Measurements from ENCODE around the gene ZYG11B. TPM values are rescaled to one million over a fixed set of nuclear protein-coding genes. Genes with fewer than 3 reads are reported as not detected.
"Not testable (repeated sequence)": the region's sequence is repeated elsewhere in the genome, so short reads cannot be mapped to it uniquely, and the experiment has no call there.

Gene ZYG11B
- total RNA-seq, 1 donor from 2014 or later, result 35.5 TPM

DNA sequence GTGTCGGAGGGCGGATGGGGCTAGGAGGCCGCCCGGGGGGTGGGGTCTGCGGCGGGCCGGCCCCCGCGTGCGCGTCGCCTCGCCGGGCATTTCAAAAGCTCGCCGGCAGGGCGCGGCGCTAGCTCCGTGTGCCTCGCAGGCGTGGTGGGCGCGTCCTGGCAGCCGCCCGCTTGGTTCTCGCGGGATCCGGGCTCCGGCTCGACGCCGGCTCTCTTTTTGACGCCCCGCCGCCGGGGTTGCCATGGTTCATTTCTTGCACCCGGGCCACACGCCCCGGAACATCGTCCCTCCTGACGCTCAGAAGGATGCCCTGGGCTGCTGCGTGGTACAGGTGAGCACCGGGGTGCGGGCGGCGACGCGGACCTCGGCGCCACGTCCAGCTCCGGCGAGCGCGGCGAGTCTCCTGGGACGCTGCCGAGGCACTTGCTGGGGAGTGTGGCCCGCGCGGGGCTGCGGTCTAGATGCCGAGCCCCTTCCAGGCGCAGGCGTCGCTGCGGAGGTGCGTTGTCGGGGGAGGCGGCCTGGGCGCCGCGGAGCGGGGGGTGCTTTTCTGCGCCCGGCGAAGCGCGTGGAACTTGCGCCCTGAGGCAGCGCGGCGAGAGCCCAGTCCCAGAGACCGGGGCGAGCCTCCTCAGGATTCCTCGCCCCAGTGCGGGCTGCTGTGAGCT lies 116.5 kb downstream of the ZYG11B start, which contains the start of gene ZYG11A:
TSS of gene ZYG11A (plus strand) at position 118 of the 668 bp plus-strand sequence. CDS start at position 242, 124 bp downstream.
- ATAC-seq (peak; percentile 93), DNase-seq (ENCODE audit: low spot score) (peak; percentile 68)

DNA sequence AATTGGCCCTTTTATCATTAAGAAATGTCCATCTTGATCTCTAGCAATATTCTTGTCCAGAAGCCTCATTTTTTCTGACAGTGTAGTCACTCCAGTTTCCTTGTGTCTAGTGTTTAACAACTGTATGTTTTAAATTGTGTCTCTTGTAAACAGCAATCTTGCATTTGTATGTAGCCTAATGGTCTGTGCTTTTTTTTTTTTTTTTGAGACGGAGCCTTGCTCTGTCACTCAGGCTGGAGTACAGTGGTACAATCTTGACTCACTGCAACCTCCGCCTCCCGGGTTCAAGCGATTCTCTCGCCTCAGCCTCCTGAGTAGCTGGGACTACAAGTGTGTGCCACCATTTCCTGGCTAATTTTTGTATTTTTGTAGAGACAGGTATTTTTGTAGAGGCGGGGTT lies 118.9 kb downstream of the ZYG11B start:
- not testable (repeated sequence) for DNase-seq (ENCODE audit: low spot score); ATAC-seq

DNA sequence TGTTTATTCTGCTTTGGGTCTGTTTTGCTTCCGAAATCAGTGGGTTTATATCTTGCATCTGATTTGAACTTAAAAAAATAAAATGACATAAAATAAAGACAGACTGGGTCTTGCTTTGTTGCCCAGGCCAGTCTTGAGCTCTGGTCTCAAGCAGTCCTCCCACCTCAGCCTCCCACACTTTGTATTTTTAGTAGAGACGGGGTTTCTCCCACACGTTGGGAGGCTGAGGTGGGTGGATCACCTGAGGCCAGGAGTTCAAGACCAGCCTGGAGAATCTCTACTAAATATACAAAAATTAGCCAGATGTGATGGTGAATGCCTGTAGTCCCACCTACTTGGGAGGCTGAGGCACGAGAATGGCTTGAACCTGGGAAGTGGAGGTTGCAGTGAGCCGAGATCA lies 122.2 kb downstream of the ZYG11B start:
- ATAC-seq (no peak), DNase-seq (ENCODE audit: low spot score) (no peak)

DNA sequence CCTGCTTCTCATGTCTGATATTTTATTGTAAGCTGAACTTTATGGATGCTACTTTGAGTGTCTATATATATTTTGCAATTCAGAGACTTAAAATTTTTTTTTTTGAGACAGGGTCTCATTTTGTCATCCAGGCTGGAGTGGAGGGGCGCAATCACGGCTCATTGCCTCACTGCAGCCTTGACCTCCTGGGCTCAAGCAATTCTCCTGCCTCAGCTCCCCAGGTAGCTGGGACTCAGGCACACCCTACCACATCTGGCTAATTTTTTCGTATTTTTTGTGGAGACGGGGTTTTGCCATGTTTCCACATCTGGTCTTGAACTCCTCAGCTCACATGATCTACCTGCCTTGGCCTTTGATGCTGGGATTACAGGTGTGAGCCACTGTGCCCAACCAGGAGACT lies 124.7 kb downstream of the ZYG11B start:
- ATAC-seq (no peak), DNase-seq (ENCODE audit: low spot score) (no peak)

DNA sequence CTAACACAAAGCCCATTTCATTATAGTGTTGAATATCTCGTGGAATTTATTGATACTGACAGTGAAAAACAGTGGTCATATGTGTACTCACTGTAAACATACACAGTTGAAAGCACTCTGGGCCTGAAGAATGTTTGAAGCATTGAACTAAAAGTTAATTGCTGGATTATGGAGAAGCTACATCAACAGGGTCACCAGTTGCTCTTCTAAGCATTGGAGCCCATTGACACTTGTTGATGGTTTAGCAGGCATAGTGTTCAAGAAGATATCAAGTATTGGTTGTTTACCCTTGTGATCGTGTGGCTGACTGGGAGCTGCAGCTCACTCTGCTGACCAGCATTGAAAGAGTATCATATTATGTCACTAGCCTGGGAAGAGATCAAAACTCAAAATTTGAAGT lies 126.6 kb downstream of the ZYG11B start:
- ATAC-seq, result no peak

DNA sequence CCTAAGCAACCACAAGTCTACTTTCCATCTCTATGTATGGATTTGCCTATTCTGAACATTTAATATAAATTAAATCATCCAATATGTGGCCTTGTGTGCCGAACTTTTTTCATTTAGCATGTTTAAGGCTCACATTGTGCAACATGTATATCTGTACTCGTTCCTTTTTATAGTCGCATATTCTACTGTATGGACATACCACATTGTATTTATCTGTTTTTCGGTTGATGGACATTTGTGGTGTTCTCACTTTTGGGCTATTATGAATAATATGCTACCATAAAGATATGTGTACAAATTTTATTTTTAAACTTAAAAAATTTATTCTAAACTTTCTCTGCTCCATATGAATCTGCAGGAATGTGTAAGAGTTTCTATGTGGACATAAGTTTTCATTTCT lies 129.3 kb downstream of the ZYG11B start:
- ATAC-seq (no peak), DNase-seq (ENCODE audit: low spot score) (no peak)

More for the DNA sequence above, 126.6 kb downstream of the ZYG11B start:
- no peak for DNase-seq (ENCODE audit: low spot score)

DNA sequence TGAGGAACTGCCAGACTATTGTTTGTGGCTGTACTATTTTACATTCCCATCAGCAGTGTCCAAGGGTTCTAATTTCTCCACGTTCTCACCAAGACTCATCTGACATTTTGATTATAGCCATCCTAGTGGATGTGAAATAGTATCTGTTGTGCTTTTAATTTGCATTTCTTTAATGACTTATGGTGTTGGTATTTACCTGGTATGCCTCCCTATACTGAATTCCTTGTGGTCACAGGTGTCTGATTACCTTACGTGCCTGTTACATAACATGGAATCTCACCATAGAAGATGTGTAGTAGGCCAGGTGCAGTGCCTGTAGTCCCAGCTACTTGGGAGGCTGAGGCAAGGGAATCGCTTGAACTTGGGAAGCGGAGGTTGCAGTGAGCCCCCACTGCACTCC lies 129.8 kb downstream of the ZYG11B start:
- DNase-seq (ENCODE audit: low spot score) (no peak), ATAC-seq (no peak)

DNA sequence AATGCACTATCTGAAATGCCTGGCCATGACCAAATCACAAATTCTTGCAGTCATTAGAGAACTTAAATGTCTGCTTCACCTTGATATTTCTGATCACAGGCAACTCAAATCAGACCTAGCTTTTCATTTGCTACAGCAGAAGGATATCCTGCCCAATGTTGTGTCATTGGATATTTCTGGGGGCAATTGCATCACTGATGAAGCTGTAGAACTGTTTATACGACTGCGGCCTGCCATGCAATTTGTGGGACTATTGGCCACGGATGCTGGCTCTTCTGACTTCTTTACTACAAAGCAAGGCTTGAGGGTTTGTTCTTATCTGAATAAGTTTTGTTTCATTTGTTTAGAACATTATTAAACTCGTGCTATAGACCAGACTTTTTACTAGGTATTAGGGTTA lies 131.2 kb downstream of the ZYG11B start:
- DNase-seq (ENCODE audit: low spot score) (no peak), ATAC-seq (no peak)

DNA sequence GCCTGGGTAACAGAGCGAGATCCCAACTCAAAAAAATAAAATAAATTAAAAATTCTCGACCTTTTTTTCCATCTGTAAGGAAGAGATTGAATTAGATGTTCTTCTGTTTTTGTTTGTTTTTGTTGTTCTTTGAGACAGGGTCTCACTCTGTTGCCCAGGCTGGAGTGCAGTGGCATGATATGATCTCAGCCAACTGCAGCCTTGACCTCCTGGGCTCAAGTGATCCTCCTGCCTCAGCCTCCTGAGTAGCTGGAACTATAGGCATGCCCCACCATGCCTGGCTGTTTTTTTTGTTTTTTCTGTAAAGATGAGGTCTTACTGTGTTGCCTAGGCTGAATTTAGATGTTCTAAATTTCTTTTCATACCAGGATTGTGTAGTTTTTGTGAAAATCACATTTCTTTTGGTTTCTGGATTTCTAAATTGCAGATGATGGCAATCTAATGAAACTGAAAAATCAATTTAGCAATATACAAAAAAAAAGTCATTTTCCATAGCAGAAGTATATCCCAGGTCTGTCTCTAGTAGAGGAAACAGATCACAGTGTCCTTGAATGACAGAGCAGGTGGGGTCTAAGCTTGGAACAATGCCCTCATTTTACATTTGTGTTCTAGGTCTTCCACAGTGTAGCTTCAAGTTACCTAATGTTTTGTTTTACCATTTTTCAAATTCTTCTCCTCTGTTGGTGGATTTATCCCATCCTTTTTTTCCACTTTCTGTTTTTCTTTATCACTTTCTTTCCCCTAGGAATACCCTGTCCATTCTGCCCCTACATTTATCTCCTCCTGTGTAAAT lies 136.6 kb downstream of the ZYG11B start:
- DNase-seq (ENCODE audit: low spot score), result no peak
- ATAC-seq, result no peak

DNA sequence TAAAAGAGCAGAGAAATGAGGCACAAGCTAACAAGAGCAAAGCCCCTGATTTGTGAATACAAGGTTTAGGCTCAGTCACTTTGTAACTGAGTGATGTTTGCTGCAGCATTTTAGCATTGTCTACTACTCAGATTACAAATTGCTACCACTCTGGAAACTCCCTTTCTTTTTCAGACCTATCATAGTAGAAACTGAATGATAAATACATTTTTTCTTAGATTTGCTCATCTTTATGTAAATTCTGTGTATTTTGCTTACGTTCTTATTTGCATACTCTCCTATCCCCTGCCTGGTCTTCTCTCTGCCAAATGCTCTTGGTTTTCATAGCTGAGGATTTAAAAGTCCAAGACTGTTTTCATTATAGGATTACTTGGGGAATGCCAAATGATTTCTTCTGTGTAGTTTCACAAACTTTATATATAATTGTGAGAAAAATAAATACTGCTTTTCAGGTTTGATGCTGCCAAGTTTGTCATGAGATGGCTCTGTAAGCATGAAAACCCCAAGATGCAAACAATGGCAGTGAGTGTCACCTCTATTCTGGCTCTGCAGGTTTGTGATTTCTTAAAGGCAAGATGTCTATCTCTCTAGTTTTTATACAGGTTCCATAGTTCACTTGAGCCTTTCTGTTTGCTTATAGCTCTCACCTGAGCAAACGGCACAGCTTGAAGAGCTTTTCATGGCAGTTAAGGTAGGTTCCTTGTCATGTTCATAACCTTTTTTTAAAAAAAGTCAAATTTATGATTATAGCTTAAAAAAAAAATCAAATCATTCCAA lies 141.0 kb downstream of the ZYG11B start:
- no peak for ATAC-seq
- no peak for DNase-seq (ENCODE audit: low spot score)

DNA sequence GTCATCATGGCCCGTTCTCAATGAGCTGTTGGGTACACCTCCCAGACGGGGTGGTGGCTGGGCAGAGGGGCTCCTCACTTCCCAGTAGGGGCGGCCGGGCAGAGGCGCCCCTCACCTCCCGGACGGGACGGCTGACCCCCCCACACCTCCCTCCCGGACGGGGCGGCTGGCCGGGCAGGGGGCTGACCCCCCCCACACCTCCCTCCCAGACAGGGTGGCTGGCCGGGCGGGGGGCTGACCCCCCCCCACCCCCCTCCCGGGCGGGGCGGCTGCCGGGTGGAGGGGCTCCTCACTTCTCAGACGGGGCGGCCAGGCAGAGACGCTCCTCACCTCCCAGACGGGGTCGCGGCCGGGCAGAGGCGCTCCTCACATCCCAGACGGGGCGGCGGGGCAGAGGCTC lies 143.5 kb downstream of the ZYG11B start:
- DNase-seq (ENCODE audit: low spot score); ATAC-seq: not testable (repeated sequence)

DNA sequence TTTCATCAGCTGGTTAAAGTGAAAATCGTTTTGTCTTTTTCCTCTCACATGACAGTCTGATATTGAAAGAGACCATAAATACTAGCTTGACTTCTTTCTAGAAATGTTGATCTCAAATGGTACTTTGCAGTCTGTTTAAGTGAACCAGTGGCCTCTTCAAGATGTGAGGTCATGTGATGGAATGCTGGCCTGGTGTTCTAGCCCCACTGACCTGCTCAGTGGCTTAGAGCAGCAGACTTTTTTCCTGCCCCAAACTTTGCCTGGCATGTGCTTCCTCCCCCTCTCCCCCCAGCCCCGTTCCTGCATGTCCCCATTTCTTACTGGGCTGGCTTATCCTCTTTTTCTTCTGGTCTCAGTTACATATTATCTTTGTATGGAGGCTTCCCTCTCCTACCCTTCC lies 150.6 kb downstream of the ZYG11B start:
- DNase-seq (ENCODE audit: low spot score), result no peak
- ATAC-seq, result no peak

Other genes starting within 250 kb of the ZYG11B start
- gene TUT4, start 173.4 kb upstream of the ZYG11B start, total RNA-seq, result 22.5 TPM
- 2.1 TPM for gene GPX7, start 124.1 kb upstream of the ZYG11B start, total RNA-seq
- gene SHISAL2A, start 93.3 kb upstream of the ZYG11B start, total RNA-seq, result 0.23 TPM
- 16.9 TPM for gene COA7, start 28.1 kb upstream of the ZYG11B start, total RNA-seq
- 0.40 TPM for gene ZYG11A, start 116.3 kb downstream of the ZYG11B start, total RNA-seq
- 966 TPM for gene ECHDC2, start 195.3 kb downstream of the ZYG11B start, total RNA-seq
- 796 TPM for gene SCP2, start 200.8 kb downstream of the ZYG11B start, total RNA-seq